Fibroblast of lung (primary cell): Measurements from ENCODE around the gene TMPRSS9.

Source experiments
- EZH2 ChIP-seq: IDR thresholded peaks from 2 replicates; pipeline ENCODE4 v1.5.1; 2012; ENCODE audit warnings: low read length, control low read depth, mild to moderate bottlenecking; ENCODE audit errors: missing control alignments
- TF ChIP-seq, protein P1 (sequence below), 2 donors: IDR thresholded peaks in 1 of 2; conservative IDR thresholded peaks in 1 of 2; 1 replicate in 1 of 2; 2 replicates in 1 of 2; pipeline ENCODE4 v1.5.1; 2011 to 2012; ENCODE audit warnings: low read length in 2 of 2, control low read depth in 1 of 2, inconsistent platforms in 1 of 2, low read depth in 1 of 2, mild to moderate bottlenecking in 1 of 2

DNA sequence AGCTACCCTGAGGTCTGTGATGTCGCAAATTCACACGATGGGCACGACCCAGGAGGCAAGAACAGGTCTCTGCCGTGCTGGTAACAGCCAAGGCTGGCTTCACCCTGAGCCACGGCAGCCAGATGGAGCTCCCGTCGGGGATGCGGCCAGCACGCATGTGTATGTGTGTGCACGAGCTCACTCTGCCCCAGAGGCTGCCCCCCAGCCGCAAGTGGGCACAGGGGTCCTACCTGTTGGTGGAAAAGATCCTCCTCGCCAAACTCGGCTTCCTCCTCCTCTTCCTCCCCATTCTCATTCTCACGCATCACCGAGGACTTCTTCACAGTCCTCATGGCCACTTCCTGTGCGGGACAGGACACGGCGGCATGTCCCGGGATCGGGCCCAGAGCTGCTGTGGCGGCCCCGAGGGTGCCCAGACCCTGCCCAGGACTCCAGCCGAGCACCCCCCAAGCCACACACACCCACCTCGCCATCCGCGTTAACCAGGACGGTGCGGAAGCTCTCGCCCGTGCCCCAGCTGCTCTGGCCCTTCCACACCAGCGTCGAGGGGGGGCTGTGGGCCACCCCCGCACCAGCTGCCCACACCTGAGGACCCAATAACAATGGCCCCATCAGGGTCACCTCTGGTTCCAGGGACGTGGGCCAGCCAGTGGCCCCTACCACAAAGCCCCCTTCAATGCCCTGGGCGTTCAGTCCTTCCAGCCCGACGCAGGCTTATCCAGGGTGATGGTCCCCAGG lies 71.4 kb downstream of the TMPRSS9 start:
- TF ChIP-seq, protein P1, sequence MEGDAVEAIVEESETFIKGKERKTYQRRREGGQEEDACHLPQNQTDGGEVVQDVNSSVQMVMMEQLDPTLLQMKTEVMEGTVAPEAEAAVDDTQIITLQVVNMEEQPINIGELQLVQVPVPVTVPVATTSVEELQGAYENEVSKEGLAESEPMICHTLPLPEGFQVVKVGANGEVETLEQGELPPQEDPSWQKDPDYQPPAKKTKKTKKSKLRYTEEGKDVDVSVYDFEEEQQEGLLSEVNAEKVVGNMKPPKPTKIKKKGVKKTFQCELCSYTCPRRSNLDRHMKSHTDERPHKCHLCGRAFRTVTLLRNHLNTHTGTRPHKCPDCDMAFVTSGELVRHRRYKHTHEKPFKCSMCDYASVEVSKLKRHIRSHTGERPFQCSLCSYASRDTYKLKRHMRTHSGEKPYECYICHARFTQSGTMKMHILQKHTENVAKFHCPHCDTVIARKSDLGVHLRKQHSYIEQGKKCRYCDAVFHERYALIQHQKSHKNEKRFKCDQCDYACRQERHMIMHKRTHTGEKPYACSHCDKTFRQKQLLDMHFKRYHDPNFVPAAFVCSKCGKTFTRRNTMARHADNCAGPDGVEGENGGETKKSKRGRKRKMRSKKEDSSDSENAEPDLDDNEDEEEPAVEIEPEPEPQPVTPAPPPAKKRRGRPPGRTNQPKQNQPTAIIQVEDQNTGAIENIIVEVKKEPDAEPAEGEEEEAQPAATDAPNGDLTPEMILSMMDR (conservative IDR thresholded peaks at IDR 0.05 in 1 of 2, IDR thresholded peaks at IDR 0.05 in 1 of 2; ENCODE audit: low read depth in 1 of 2, low read length in 2 of 2) = no peak
- no peak for TF ChIP-seq EZH2
